NCI-H1105 treated with DMSO at 0.1 percent for 48 hours (cell line): ENCODE results near the gene CCDC28B.
"Not testable (repeated sequence)": the region's sequence is repeated elsewhere in the genome, so short reads cannot be mapped to it uniquely, and the experiment has no call there.

ENCODE experiments used
- DNase-seq: peaks from one replicate; lab custom pipeline; 2025; lab: John Stamatoyannopoulos, UW

Gene CCDC28B

DNA sequence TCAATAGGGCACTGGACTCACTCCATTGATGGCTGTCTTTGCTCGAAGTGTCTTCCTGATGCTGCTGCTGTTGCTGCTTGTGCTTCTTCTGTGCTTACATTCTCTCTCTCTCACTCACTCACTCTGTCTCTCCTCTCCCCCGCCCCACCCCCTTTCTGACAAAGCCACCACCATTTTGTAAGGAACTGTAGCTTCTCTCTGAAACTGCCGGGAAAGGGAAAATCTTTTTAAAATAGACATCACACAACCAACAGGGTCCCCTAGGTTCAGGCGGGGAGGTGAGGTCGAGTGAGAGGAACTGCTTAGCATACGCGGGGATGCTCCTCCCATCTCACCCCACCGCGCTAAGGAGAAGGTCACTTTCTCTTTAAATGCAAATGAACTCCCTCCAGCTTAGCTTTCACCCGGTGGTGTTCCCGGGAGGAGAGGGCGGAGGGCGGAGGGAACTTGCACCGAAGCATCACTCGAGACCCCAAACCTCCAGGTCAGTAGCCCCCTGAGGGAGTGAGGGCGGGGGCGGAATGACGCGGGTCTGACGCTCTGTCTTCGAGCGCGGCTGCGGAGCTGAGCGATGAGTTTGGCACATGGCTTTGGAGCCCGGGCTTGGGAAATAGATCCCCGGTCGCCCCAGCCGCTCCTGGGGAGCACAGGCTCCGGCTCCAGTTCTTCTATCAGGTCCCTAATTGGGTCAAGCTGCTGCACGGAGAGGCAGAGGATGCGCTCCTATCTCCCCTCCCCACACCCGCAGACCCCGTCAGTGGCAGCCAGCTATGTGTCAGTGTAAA, at the start of gene CCDC28B:
Gene CCDC28B (plus strand): TSS at position 370 of the 785 bp plus-strand sequence. CDS start 1,341 bp downstream, outside the sequence.
- peak; percentile 65 for DNase-seq

- DNase-seq = no peak
Observed at GRCh38 chr1:32150847-32151246, 49.5 kb upstream of the CCDC28B start.

- DNase-seq = peak; percentile 53
Observed at GRCh38 chr1:32151319-32151787, 49.0 kb upstream of the CCDC28B start.

DNA sequence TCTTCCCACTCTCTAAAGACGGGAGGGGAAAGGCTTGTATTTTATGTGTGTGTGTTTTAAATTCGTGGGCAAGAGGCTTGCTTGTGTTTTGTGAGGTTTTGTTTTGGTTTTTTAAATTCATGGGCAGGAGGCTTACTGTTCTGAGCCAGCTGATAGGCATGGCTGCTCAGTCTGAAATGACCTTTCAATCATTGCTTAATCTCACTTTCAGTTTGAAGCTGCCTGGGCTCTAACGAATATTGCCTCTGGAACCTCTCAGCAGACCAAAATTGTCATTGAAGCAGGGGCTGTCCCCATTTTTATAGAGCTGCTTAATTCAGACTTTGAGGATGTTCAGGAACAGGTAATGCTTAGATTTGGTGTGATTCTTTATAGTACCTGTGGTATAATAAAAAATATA, 41.2 kb upstream of the CCDC28B start:
- DNase-seq = no peak

DNA sequence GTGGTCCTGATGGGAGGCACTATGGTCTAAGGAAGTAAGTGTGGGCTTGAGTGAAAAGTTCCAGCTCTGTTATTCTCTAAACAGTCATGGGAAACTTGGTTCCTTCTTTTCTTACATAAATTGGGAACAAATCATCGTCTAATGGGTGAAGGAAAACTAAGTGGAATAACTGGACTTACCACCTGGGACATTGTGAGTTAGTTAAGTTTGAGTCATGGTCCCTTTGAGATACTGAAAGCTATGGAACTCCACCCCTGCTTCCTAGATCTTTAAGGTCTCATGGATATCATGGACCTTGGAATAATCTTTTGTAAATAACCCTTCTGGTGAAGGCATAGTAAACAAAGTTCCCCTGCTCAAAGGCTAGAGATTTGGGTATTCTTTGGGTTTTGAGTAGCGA, 37.0 kb upstream of the CCDC28B start:
- DNase-seq = no peak

DNA sequence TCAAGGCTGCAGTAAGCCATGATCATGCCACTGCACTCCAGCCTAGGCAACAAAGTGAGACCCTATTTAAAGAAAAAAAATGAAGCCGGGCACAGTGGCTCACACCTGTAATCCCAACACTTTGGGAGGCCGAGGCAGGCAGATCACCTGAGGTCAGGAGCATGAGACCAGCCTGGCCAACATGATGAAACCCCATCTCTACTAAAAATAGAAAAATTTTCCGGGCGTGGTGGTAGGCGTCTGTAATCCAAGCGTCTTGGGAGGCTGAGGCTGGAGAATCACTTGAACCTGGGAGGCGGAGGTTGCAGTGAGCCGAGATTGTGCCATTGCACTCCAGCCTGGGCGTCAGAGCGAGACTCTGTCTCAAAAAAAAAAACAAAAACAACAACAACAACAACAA, 34.8 kb upstream of the CCDC28B start:
- DNase-seq = not testable (repeated sequence)

DNA sequence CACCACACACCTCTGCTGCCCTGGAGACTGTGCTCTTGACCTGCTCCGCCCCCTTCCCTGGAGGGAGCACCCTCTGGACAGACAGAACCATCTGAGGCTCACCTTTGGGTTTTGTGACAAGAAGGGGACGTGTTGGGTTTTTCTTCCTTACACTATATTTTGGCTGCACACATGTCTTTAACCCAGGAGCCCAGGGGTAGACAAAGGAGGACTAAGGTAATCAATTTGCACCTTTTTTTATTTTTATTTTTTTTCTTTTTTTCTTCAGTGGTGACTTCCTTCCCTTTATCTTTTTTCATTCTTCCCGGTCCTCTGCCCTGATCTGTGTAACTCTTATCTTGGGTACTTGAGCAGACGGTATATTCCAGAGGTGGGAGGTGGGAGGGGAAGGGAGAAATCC, 29.4 kb upstream of the CCDC28B start:
- no peak for DNase-seq

DNA sequence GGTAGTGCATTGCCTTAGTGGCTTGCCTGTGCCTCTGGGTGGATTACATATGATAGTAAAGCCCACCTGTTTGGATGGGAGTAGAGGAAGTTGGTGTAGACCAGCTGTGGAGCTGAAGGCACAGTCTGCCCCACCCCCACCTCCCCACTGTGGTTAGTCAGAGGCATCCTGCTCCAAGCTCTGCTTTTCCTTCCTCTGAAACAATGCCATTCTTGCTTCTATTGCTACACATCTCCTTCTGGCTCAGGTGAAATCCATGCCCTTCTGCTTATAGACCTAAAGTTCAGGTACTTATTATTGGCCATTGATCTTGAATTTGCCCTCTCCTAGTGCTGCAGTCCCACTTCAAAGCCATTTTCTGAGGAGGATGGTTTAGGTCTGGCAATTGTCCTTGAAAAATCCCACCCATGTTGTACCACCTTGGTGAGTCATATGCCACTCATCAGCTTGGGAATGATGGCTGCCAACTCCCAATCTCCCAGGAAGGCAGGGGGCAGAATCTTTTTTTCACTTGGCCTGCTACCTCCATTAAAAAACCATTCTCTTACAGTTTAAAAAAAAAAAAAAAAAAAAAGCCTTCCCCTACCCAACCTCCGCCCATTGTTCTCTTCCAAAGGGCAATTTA, 27.7 kb upstream of the CCDC28B start:
- no peak for DNase-seq

DNA sequence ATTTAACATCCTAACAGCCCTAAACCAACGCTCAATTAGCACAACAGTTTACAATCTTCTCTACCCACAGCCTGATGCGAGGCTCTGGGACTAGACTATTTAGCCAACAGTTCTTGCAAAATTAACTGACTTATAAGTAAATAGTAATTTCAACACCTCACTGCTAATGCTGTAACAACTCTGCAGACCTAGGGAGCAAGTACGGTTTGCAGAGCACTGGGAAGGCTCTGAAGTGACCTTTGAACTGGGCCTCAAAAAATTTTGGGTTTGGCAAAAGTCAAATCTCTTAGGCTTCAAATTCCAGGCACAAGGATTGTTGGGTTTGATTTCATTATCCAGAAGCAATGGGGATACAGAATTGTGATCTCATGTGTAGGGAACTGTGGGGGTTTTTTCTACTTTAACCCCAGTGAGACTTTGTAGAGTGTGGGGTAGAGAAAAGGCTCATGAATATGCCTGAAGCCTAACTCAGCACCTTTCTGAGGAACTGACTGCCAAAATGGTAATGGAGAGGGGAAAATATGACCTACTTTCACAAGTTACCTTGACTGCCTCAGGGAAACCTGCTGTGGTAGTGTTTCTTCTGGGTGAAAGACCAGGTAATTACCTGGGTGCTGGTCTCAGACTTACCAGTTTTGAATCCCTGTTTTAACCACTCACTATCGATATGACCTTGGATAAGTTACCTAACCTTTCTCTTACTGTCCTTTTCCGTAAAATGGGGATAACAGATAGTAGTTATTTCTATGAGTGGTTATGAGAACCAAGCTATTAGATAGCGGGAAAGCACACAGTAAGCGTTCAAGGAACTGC, 21.8 kb upstream of the CCDC28B start:
- no peak for DNase-seq

DNA sequence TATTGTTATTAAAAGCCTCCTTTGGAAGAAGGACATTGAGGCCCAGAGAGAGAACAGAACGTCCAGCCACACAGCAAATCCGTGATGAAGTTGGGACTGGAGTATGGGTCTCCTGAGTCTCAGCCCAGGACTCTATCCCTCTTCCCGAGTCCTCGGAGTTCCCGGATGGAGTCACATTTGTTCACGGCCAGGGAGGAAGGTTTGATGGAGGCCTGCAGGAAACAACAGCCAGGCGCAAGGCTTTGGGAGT, 21.3 kb upstream of the CCDC28B start:
- no peak for DNase-seq

DNA sequence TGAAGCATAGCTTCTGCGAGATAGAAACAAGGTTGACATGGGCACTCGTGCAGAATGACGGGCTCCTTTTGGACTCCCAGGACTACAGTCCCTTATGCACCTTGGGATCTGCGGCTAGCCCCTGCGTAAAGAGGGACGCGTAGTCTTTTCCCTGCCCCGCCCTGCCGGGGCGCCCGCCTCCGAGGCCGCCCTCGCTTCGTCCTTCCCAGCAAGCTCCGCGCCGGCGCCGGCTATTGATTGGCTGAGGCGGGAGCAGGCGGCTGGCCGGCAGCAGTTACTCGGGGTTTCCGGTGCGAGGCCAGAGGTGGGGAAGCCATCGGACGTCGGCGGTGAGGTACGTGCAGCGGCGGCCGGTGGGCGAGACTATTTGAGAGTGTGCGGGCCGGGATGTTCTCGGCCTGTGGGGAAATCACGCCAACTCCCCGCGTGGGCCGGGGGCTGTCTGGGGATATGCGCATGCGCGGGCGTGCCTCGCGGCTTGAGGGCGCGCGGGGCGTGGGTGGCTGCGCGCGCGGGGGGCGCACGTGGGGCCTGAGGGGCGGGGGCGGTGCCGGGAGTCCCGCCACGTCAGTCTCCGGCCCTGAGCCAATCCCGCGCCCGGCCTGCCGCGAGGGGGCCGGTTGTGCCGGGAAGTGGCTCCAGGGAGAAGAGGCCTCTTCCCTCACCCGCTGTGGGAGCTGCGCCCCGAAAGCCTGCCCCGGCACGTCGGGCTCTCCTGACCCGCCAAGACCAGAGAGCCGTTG, 20.8 kb upstream of the CCDC28B start, which contains the start of gene TXLNA:
Gene TXLNA (plus strand): TSS at position 233 of the 743 bp plus-strand sequence. CDS start 671 bp downstream, outside the sequence.
- DNase-seq = peak; percentile 94

- peak; percentile 22 for DNase-seq
Observed at GRCh38 chr1:32180186-32181060, 20.0 kb upstream of the CCDC28B start.

DNA sequence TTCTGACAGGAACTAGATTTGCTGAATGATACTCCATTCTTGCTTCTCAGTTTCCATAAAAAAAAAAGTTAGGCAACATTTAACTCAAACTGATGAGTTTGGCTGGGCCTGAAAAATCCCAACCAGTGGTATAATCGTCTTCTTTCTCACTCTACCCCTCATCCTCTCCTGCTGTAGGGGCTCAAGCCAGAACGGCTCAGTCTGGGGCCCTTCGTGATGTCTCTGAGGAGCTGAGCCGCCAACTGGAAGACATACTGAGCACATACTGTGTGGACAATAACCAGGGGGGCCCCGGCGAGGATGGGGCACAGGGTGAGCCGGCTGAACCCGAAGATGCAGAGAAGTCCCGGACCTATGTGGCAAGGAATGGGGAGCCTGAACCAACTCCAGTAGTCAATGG, 19.3 kb upstream of the CCDC28B start:
- no peak for DNase-seq

DNA sequence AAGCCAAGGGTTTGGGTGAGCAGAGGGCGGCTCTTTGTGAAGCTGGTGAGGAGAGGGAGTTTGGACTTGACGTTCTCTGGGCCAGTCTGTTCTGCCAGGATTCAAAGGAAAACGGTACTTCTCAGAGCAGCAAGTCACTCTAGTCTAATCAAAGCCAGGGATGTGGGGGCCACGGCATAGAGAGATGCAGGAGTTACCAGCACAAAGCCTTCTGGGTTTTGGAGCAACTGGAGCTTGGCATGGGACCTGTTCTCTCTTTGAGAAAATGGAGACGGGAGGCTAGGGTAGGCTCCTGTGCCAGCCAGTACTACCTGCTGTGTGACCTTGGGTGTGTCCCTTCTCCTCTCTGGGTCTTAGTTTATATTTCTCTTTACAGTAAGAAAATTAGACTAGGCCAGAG, 18.8 kb upstream of the CCDC28B start:
- DNase-seq = no peak

DNA sequence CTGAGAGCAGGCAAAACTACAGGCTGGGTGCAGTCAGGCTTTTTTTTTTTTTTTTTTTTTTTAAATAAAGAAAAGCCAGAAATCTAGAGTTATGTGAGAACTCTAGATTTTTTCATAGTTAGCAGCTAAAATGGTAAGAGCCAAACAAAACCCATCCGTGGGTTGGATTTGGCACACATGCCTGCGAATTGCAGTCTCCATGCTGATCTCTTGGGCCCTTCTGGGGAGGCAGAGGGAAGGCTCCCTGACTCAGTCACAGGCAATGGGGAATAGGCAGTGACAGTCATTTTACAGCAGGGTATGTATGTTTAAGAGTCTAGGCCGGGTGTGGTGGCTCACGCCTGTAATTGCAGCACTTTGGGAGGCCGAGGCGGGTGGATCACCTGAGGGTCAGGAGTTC, 18.3 kb upstream of the CCDC28B start:
- DNase-seq = no peak

- DNase-seq = no peak
Observed at GRCh38 chr1:32184650-32185049, 15.7 kb upstream of the CCDC28B start.

DNA sequence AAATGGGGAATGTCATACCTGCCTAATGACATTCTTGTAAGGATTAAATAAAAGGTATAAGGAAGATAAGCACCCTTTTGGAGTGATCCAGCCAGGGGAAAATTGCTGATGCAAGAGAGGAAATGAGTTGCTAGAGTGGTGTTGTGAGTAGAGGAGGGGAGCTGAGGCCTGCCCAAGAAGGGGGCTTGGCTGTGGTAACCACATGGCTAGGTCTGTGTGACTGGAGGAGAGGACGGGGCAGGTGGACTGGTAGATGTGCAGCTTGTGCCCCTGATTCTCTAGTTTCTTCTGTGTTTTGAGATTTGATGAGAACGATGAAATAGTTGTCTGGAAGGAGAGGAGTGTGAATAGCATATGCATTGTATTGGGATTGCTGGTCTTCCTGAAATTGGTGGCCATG, 14.3 kb upstream of the CCDC28B start:
- DNase-seq = no peak

- DNase-seq = no peak
Observed at GRCh38 chr1:32186491-32186890, 13.9 kb upstream of the CCDC28B start.

DNA sequence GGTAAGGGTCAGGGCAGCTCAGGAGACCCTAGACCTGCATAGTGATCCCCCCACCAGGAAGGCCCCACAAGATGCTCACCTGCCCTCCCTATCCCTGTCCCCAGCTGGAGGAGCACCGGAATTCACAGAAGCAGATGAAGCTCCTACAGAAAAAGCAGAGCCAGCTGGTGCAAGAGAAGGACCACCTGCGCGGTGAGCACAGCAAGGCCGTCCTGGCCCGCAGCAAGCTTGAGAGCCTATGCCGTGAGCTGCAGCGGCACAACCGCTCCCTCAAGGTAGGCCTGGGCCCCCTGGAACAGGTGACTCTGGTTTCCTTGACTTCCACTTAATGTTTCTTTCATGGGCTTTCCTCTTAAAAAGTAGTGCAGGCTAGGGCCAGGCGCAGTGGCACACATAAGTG, 12.5 kb upstream of the CCDC28B start:
- DNase-seq = no peak

GRCh38 chr1:32192220-32192948, 8.0 kb upstream of the CCDC28B start:
- no peak for DNase-seq
